NB4 (cell line): ENCODE data around the gene AOPEP.

ENCODE experiments used
- DNase-seq: peaks from one replicate; pipeline ENCODE4 v3.0.0; 2010; ENCODE audit warnings: low read depth
- H3K4me3 ChIP-seq: one replicate; pipeline ENCODE4 v1.5.1; 2011; ENCODE audit warnings: mild to moderate bottlenecking, low read depth, low read length, moderate library complexity
- MYC ChIP-seq: IDR thresholded peaks from 2 replicates; pipeline ENCODE4 v1.6.1; 2011; ENCODE audit warnings: low read depth, low read length
- POLR2A ChIP-seq: IDR thresholded peaks from 2 replicates; pipeline ENCODE4 v1.6.1; 2011; ENCODE audit warnings: mild to moderate bottlenecking; ENCODE audit not compliant: insufficient read length; ENCODE audit errors: extremely low read depth
- TF ChIP-seq, protein P1 (sequence below): IDR thresholded peaks from 2 replicates; pipeline ENCODE4 v1.6.1; 2011; ENCODE audit warnings: low read depth, low read length
- TF ChIP-seq, protein P2 (sequence below): IDR thresholded peaks from one replicate; pipeline ENCODE4 v1.5.1; 2012; ENCODE audit warnings: low read depth, low read length

The AOPEP gene

GRCh38 chr9:95053611-95054570 lies 327.4 kb downstream of the AOPEP start:
- H3K4me3 ChIP-seq, result no peak overlapping the region
- TF ChIP-seq POLR2A, result no peak
- TF ChIP-seq MYC, result no peak
- TF ChIP-seq, protein P1, sequence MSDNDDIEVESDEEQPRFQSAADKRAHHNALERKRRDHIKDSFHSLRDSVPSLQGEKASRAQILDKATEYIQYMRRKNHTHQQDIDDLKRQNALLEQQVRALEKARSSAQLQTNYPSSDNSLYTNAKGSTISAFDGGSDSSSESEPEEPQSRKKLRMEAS, result no peak
- TF ChIP-seq, protein P2, sequence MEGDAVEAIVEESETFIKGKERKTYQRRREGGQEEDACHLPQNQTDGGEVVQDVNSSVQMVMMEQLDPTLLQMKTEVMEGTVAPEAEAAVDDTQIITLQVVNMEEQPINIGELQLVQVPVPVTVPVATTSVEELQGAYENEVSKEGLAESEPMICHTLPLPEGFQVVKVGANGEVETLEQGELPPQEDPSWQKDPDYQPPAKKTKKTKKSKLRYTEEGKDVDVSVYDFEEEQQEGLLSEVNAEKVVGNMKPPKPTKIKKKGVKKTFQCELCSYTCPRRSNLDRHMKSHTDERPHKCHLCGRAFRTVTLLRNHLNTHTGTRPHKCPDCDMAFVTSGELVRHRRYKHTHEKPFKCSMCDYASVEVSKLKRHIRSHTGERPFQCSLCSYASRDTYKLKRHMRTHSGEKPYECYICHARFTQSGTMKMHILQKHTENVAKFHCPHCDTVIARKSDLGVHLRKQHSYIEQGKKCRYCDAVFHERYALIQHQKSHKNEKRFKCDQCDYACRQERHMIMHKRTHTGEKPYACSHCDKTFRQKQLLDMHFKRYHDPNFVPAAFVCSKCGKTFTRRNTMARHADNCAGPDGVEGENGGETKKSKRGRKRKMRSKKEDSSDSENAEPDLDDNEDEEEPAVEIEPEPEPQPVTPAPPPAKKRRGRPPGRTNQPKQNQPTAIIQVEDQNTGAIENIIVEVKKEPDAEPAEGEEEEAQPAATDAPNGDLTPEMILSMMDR, result no peak
- no peak for DNase-seq

DNA sequence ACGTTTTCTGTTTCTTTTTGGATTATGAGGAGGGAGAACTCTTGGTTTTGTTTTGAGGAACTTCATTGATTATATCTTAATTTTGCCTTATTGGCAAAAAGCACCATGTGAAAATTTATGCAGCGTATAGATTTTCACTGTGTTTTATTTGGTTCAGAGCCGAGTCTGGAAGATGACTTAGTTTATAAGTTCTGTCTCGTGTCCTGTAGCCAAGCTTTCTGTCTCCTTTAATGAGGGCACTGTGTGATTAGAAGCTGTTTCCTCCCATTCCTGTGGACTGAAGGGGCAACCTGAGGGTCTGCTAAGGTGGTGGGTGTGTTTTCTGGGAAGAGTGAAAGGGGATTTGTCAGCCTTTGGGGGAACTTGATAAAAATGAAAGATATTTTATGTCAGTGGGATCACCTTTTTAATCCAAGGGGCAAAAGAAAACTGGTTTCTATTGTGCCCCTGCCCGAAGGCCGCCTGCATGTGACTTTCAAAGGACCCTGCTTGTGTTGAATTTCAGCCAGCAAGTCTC lies 328.9 kb downstream of the AOPEP start:
- no peak overlapping the region for H3K4me3 ChIP-seq

DNA sequence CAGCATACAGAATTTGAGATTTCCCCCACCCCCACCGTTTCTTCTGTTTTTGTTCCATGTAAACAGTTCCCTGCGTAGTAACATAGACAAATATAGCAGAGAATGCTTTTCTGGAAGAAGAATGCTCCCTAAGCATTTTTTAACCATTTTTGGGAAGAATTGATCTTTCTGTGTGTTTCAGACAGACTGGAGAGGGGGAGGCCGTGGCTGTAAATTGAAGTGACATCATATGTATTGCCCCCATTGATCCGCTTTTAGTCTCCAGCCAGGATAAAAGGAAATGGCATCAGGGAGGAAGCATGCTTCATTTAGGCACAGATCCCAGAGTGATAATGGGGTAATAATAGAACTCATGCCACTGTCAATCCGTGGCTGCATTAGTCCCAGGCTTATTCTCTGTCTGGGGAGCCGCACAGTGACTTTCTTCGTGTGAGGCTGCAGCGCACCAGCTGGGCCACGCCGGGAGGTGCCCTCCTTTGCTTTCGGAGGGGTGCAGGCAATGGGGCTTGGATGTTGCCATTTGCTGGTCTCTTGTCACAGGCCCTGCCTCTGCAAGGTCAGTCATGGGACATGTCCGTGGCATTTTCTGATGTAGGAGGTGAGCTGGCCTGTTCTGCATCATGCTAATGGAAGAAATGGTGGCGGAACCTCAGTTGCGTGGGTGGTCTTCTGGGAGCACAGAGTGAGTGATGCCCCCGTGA lies 329.5 kb downstream of the AOPEP start:
- H3K4me3 ChIP-seq, result no peak overlapping the region
- DNase-seq, result no peak
- TF ChIP-seq MYC, result no peak
- TF ChIP-seq, protein P1, result no peak
- no peak for TF ChIP-seq POLR2A

More for the DNA sequence above, 328.9 kb downstream of the AOPEP start:
- no peak for TF ChIP-seq MYC
- TF ChIP-seq, protein P1, result no peak
- TF ChIP-seq POLR2A, result no peak
- TF ChIP-seq, protein P2, result no peak
- DNase-seq, result no peak

GRCh38 chr9:95057101-95057500 lies 330.6 kb downstream of the AOPEP start:
- no peak for TF ChIP-seq POLR2A
- TF ChIP-seq, protein P2, result no peak
- no peak for DNase-seq
- no peak overlapping the region for H3K4me3 ChIP-seq

- no peak for DNase-seq
- TF ChIP-seq POLR2A, result no peak
- no peak for TF ChIP-seq MYC
- TF ChIP-seq, protein P1, result no peak
- TF ChIP-seq, protein P2, result no peak
- H3K4me3 ChIP-seq, result no peak overlapping the region
These were observed 331.8 kb downstream of the AOPEP start for GRCh38 chr9:95058121-95058785.
